GM06990 (cell line): ENCODE results near the gene HERC2.
"Not testable (repeated sequence)": the region's sequence is repeated elsewhere in the genome, so short reads cannot be mapped to it uniquely, and the experiment has no call there.

ENCODE experiments used
- DNase-seq: peaks from one replicate; pipeline ENCODE4 v3.0.0-alpha.2; 2011; ENCODE audit not compliant: insufficient read length; ENCODE audit errors: extremely low read depth
- H3K27me3 ChIP-seq: replicated peaks from 2 replicates; pipeline ENCODE4 v1.6.0; 2011; ENCODE audit warnings: low read length; ENCODE audit not compliant: control insufficient read depth, insufficient read depth
- H3K36me3 ChIP-seq: 2 replicates; pipeline ENCODE4 v1.5.1; 2011; ENCODE audit warnings: low read length; ENCODE audit not compliant: control insufficient read depth, insufficient read depth
- H3K4me3 ChIP-seq: replicated peaks from 2 replicates; pipeline ENCODE4 v1.5.1; 2011; ENCODE audit warnings: low read depth, mild to moderate bottlenecking, control low read depth, low read length
- CTCF ChIP-seq: IDR thresholded peaks from 2 replicates; pipeline ENCODE4 v1.5.1; 2011; ENCODE audit warnings: low read length, control low read depth, mild to moderate bottlenecking, inconsistent platforms; ENCODE audit not compliant: insufficient read depth, poor library complexity, severe bottlenecking

Gene HERC2

GRCh38 chr15:28231336-28231735 is 90.6 kb downstream of the HERC2 start:
- not testable (repeated sequence) for DNase-seq, H3K4me3 ChIP-seq, H3K27me3 ChIP-seq, H3K36me3 ChIP-seq

GRCh38 chr15:28228990-28229640 is 92.9 kb downstream of the HERC2 start:
- not testable (repeated sequence) for H3K36me3 ChIP-seq, H3K4me3 ChIP-seq, DNase-seq, H3K27me3 ChIP-seq

GRCh38 chr15:28228096-28228495 is 93.9 kb downstream of the HERC2 start:
- TF ChIP-seq CTCF = no peak

GRCh38 chr15:28227303-28227702 is 94.7 kb downstream of the HERC2 start:
- not testable (repeated sequence) for H3K4me3 ChIP-seq, H3K36me3 ChIP-seq, H3K27me3 ChIP-seq, DNase-seq
- TF ChIP-seq CTCF = peak; percentile 18

More at GRCh38 chr15:28228096-28228495, 93.9 kb downstream of the HERC2 start:
- Histone ChIP-seq H3K4me3 (no peak overlapping the region), H3K36me3 (peaks cover 3% of the 10 kb centered on the region), H3K27me3 (no peaks in the 10 kb centered on the region)
- DNase-seq = no peak

GRCh38 chr15:28222612-28223011 is 99.4 kb downstream of the HERC2 start:
- not testable (repeated sequence) for H3K36me3 ChIP-seq, H3K27me3 ChIP-seq, H3K4me3 ChIP-seq, DNase-seq

- not testable (repeated sequence) for DNase-seq, H3K36me3 ChIP-seq, H3K4me3 ChIP-seq
These were observed 100.3 kb downstream of the HERC2 start for GRCh38 chr15:28221696-28222095.

GRCh38 chr15:28219116-28219515 is 102.9 kb downstream of the HERC2 start:
- TF ChIP-seq CTCF = no peak
- Histone ChIP-seq H3K27me3 (no peaks in the 10 kb centered on the region), H3K36me3 (peaks cover 8% of the 10 kb centered on the region), H3K4me3 (no peak overlapping the region)
- no peak for DNase-seq

More at GRCh38 chr15:28221696-28222095, 100.3 kb downstream of the HERC2 start:
- not testable (repeated sequence) for H3K27me3 ChIP-seq

- not testable (repeated sequence) for H3K4me3 ChIP-seq, DNase-seq, H3K36me3 ChIP-seq, H3K27me3 ChIP-seq
These were observed 104.9 kb downstream of the HERC2 start for GRCh38 chr15:28216946-28217546.

GRCh38 chr15:28215521-28215920 is 106.5 kb downstream of the HERC2 start:
- H3K4me3 ChIP-seq, H3K36me3 ChIP-seq, DNase-seq, H3K27me3 ChIP-seq: not testable (repeated sequence)

GRCh38 chr15:28214006-28214790 is 107.8 kb downstream of the HERC2 start:
- H3K27me3 ChIP-seq, H3K4me3 ChIP-seq, DNase-seq, H3K36me3 ChIP-seq: not testable (repeated sequence)

- not testable (repeated sequence) for H3K27me3 ChIP-seq, H3K36me3 ChIP-seq, H3K4me3 ChIP-seq
These were observed 108.6 kb downstream of the HERC2 start for GRCh38 chr15:28213393-28213792.

More at GRCh38 chr15:28213393-28213792, 108.6 kb downstream of the HERC2 start:
- not testable (repeated sequence) for DNase-seq
